Effector memory CD4-positive, alpha-beta T cell (primary cell): ENCODE measurements around the gene GHRL.

Experiments
- DNase-seq, 3 donors: peaks; one replicate each; pipeline ENCODE4 v3.0.0-alpha.2; 2020
- H3K27ac ChIP-seq: 2 replicates; pipeline ENCODE4 v1.7.0; 2013; ENCODE audit warnings: mild to moderate bottlenecking, low read length, moderate library complexity; ENCODE audit not compliant: insufficient read depth, poor library complexity, severe bottlenecking
- H3K27me3 ChIP-seq: replicated peaks from 2 replicates; pipeline ENCODE4 v1.7.0; 2013; ENCODE audit warnings: mild to moderate bottlenecking, low read length; ENCODE audit not compliant: insufficient read depth, control insufficient read depth, poor library complexity, severe bottlenecking
- H3K36me3 ChIP-seq: 2 replicates; pipeline ENCODE4 v1.7.0; 2013; ENCODE audit warnings: mild to moderate bottlenecking, low read length, moderate library complexity; ENCODE audit not compliant: control insufficient read depth, insufficient read depth
- H3K4me1 ChIP-seq: 2 replicates; pipeline ENCODE4 v1.7.0; 2013; ENCODE audit warnings: low read length, mild to moderate bottlenecking; ENCODE audit not compliant: control insufficient read depth, insufficient read depth, poor library complexity, severe bottlenecking
- H3K4me3 ChIP-seq: 2 replicates; pipeline ENCODE4 v1.7.0; 2013; ENCODE audit warnings: low read length, low read depth, mild to moderate bottlenecking; ENCODE audit not compliant: insufficient read depth, poor library complexity, severe bottlenecking
- H3K9me3 ChIP-seq: 2 replicates; pipeline ENCODE4 v1.7.0; 2013; ENCODE audit warnings: mild to moderate bottlenecking, low read length, moderate library complexity; ENCODE audit not compliant: control insufficient read depth

The GHRL gene

GRCh38 chr3:10335871-10336622 lies 43.3 kb upstream of the GHRL start:
- Histone ChIP-seq H3K4me3 (no peak overlapping the region), H3K27ac (no peak overlapping the region), H3K4me1 (no peaks in the 10 kb centered on the region), H3K27me3 (no peaks in the 10 kb centered on the region), H3K9me3 (no peaks in the 10 kb centered on the region), H3K36me3 (no peaks in the 10 kb centered on the region)
- no peak for DNase-seq

- no peak overlapping the region for H3K27ac ChIP-seq
- no peaks in the 10 kb centered on the region for H3K27me3 ChIP-seq
- no peaks in the 10 kb centered on the region for H3K9me3 ChIP-seq
- no peaks in the 10 kb centered on the region for H3K4me1 ChIP-seq
- H3K4me3 ChIP-seq, result no peak overlapping the region
- no peaks in the 10 kb centered on the region for H3K36me3 ChIP-seq
- no peak for DNase-seq
Measured at GRCh38 chr3:10335190-10335738, 42.5 kb upstream of the GHRL start.

GRCh38 chr3:10334459-10334858 lies 41.7 kb upstream of the GHRL start:
- Histone ChIP-seq H3K4me3 (no peak overlapping the region), H3K27ac (no peak overlapping the region), H3K27me3 (no peaks in the 10 kb centered on the region), H3K9me3 (no peaks in the 10 kb centered on the region), H3K36me3 (no peaks in the 10 kb centered on the region), H3K4me1 (no peaks in the 10 kb centered on the region)
- DNase-seq, result no peak

GRCh38 chr3:10334042-10334441 lies 41.3 kb upstream of the GHRL start:
- Histone ChIP-seq H3K36me3 (no peaks in the 10 kb centered on the region), H3K9me3 (no peaks in the 10 kb centered on the region), H3K4me3 (no peak overlapping the region), H3K27me3 (no peaks in the 10 kb centered on the region), H3K4me1 (no peaks in the 10 kb centered on the region), H3K27ac (no peak overlapping the region)
- DNase-seq, result no peak

- no peak for DNase-seq
- Histone ChIP-seq H3K27me3 (no peaks in the 10 kb centered on the region), H3K4me1 (no peaks in the 10 kb centered on the region), H3K36me3 (no peaks in the 10 kb centered on the region), H3K4me3 (no peak overlapping the region), H3K9me3 (no peaks in the 10 kb centered on the region), H3K27ac (no peak overlapping the region)
Measured at GRCh38 chr3:10333349-10333650, 40.6 kb upstream of the GHRL start.

- no peak for DNase-seq
- Histone ChIP-seq H3K4me1 (no peaks in the 10 kb centered on the region), H3K9me3 (no peaks in the 10 kb centered on the region), H3K27ac (no peak overlapping the region), H3K4me3 (no peak overlapping the region), H3K27me3 (no peaks in the 10 kb centered on the region), H3K36me3 (no peaks in the 10 kb centered on the region)
Measured at GRCh38 chr3:10332481-10333348, 40.0 kb upstream of the GHRL start.

- H3K4me1 ChIP-seq, result no peaks in the 10 kb centered on the region
- H3K9me3 ChIP-seq, result no peaks in the 10 kb centered on the region
- no peak for DNase-seq
- H3K27ac ChIP-seq, result no peak overlapping the region
- H3K4me3 ChIP-seq, result no peak overlapping the region
- no peaks in the 10 kb centered on the region for H3K27me3 ChIP-seq
- H3K36me3 ChIP-seq, result no peaks in the 10 kb centered on the region
Measured at GRCh38 chr3:10331320-10331719, 38.6 kb upstream of the GHRL start.

- H3K27me3 ChIP-seq, result no peaks in the 10 kb centered on the region
- no peaks in the 10 kb centered on the region for H3K36me3 ChIP-seq
- DNase-seq, result no peak
- H3K4me3 ChIP-seq, result no peak overlapping the region
- no peaks in the 10 kb centered on the region for H3K4me1 ChIP-seq
- no peak overlapping the region for H3K27ac ChIP-seq
- H3K9me3 ChIP-seq, result no peaks in the 10 kb centered on the region
Measured at GRCh38 chr3:10330319-10330718, 37.6 kb upstream of the GHRL start.

GRCh38 chr3:10329495-10330015 lies 36.8 kb upstream of the GHRL start:
- no peaks in the 10 kb centered on the region for H3K4me1 ChIP-seq
- H3K36me3 ChIP-seq, result no peaks in the 10 kb centered on the region
- DNase-seq, result no peak

More at GRCh38 chr3:10329495-10330015, 36.8 kb upstream of the GHRL start:
- H3K4me3 ChIP-seq, result no peak overlapping the region
- no peaks in the 10 kb centered on the region for H3K9me3 ChIP-seq
- no peaks in the 10 kb centered on the region for H3K27me3 ChIP-seq
- no peak overlapping the region for H3K27ac ChIP-seq
